Measurements from ENCODE around the gene SCAANT1. TPM values are rescaled to one million over a fixed set of nuclear protein-coding genes. Genes with fewer than 3 reads are reported as not detected.
A peak's percentile ranks its signal among the peaks of the same experiment; 100 is the strongest.

The SCAANT1 gene
- total RNA-seq, 2 experiments from 2014 or later = not detected

DNA sequence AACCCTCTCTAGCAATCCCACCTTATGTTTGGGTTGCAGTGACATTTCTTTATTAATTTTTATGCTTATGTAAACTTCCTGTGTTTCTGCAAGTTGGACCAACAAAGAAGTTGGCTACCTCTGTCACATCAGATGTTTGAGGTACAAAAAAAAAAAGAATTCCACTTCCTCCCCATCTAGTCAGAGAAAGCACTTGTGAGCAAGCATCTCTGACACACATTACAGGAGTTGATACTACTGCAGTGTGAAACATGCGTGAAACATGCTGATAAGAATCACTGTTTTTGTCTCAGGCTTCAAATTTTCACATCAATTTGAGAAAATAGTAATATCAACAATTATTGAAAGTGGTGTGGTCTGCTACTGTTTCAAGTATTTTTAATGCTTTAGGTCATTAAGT, 1.3 kb downstream of the SCAANT1 start:
- BruUV-seq (replicated peaks) = no TSS peak
- peak; percentile 41 for DNase-seq (ENCODE audit: low spot score)
- H3K36me3 ChIP-seq (ENCODE audit: insufficient read depth, low read length) = peaks cover 38% of the 10 kb centered on the region
- ChIA-PET POLR2A (interaction anchor here (0.8 kb wide), 1 partner anchor 41 kb away, joined by 4 read pairs; no protein-coding TSS in a partner anchor), CTCF (ENCODE audit: unreplicated experiment) (no interaction called here)
- peak overlapping the region; percentile 75 for H3K27ac ChIP-seq (ENCODE audit: low read depth, low read length, poor library complexity, severe bottlenecking)
- TF ChIP-seq CTCF (conservative IDR thresholded peaks at IDR 0.05; ENCODE audit: low read length) = no peak
- no peak for TF ChIP-seq EZH2phosphoT487 (IDR thresholded peaks at IDR 0.05; ENCODE audit: borderline replicate concordance, low read depth, low read length)
- H3K79me2 ChIP-seq (ENCODE audit: insufficient read depth, low read depth, low read length) = peaks cover 18% of the 10 kb centered on the region; the same call in 1 of the 2 replicates
- H2AFZ ChIP-seq (ENCODE audit: low read length) = no peak overlapping the region; the same call in 1 of the 2 replicates
- peak overlapping the region; percentile 82 for H3K4me3 ChIP-seq (ENCODE audit: low read depth, low read length, poor library complexity, severe bottlenecking)
- peak overlapping the region; percentile 87 for H3K4me2 ChIP-seq (ENCODE audit: low read length)
- no peaks in the 10 kb centered on the region for H3K9me3 ChIP-seq (ENCODE audit: low read length)
- H3K9me2 ChIP-seq (ENCODE audit: insufficient read depth, low read length) = no peaks in the 10 kb centered on the region
- H3K4me1 ChIP-seq (ENCODE audit: insufficient read depth, low read length, poor library complexity, severe bottlenecking) = peaks cover 25% of the 10 kb centered on the region
- H4K20me1 ChIP-seq (ENCODE audit: insufficient read depth, low read length) = peaks cover 14% of the 10 kb centered on the region
- intact Hi-C loops (cut with micrococcal nuclease; ENCODE audit: unreplicated experiment) = loop anchor here (5.0 kb wide), 2 partner anchors 49 to 81 kb away; partner anchors contain the start of genes ATXN7 and THOC7

GRCh38 chr3:63910001-63910400, 2.2 kb downstream of the SCAANT1 start:
- Histone ChIP-seq H3K27ac (ENCODE audit: low read depth, low read length, poor library complexity, severe bottlenecking) (no peak overlapping the region), H3K36me3 (ENCODE audit: insufficient read depth, low read length) (peaks cover 35% of the 10 kb centered on the region), H4K20me1 (ENCODE audit: insufficient read depth, low read length) (peaks cover 15% of the 10 kb centered on the region), H3K79me2 (ENCODE audit: insufficient read depth, low read depth, low read length) (peaks cover 18% of the 10 kb centered on the region; the same call in 1 of the 2 replicates), H2AFZ (ENCODE audit: low read length) (no peak overlapping the region), H3K9me2 (ENCODE audit: insufficient read depth, low read length) (no peaks in the 10 kb centered on the region), H3K9me3 (ENCODE audit: low read length) (no peaks in the 10 kb centered on the region), H3K4me1 (ENCODE audit: insufficient read depth, low read length, poor library complexity, severe bottlenecking) (peaks cover 25% of the 10 kb centered on the region), H3K4me2 (ENCODE audit: low read length) (no peak overlapping the region; the same call in 1 of the 2 replicates), H3K4me3 (ENCODE audit: low read depth, low read length, poor library complexity, severe bottlenecking) (no peak overlapping the region)
- no TSS peak for BruUV-seq (replicated peaks)
- TF ChIP-seq EZH2phosphoT487 (IDR thresholded peaks at IDR 0.05; ENCODE audit: borderline replicate concordance, low read depth, low read length) (no peak), CTCF (conservative IDR thresholded peaks at IDR 0.05; ENCODE audit: low read length) (no peak)
- CTCF ChIA-PET (ENCODE audit: unreplicated experiment) = no interaction called here
- DNase-seq (ENCODE audit: low spot score) = no peak
- intact Hi-C loops (cut with micrococcal nuclease; ENCODE audit: unreplicated experiment) = loop anchor here (5.0 kb wide), 2 partner anchors 48 to 82 kb away; partner anchors contain the start of genes ATXN7 and THOC7
- POLR2A ChIA-PET = interaction anchor here (0.8 to 1.3 kb wide), 3 partner anchors 20 to 98 kb away, joined by 3 to 4 read pairs (median 3); no protein-coding TSS in a partner anchor

- ChIA-PET CTCF (ENCODE audit: unreplicated experiment) (no interaction called here), POLR2A (interaction anchor here (1.3 kb wide), 1 partner anchor 20 kb away, joined by 3 read pairs; no protein-coding TSS in a partner anchor)
- BruUV-seq (replicated peaks) = no TSS peak
- DNase-seq (ENCODE audit: low spot score) = no peak
- Histone ChIP-seq H2AFZ (ENCODE audit: low read length) (no peak overlapping the region), H3K4me3 (ENCODE audit: low read depth, low read length, poor library complexity, severe bottlenecking) (no peak overlapping the region), H4K20me1 (ENCODE audit: insufficient read depth, low read length) (peaks cover 13% of the 10 kb centered on the region), H3K79me2 (ENCODE audit: insufficient read depth, low read depth, low read length) (peaks cover 15% of the 10 kb centered on the region; the same call in 1 of the 2 replicates), H3K4me2 (ENCODE audit: low read length) (no peak overlapping the region), H3K9me3 (ENCODE audit: low read length) (no peaks in the 10 kb centered on the region), H3K36me3 (ENCODE audit: insufficient read depth, low read length) (peaks cover 35% of the 10 kb centered on the region), H3K9me2 (ENCODE audit: insufficient read depth, low read length) (no peaks in the 10 kb centered on the region), H3K27ac (ENCODE audit: low read depth, low read length, poor library complexity, severe bottlenecking) (no peak overlapping the region), H3K4me1 (ENCODE audit: insufficient read depth, low read length, poor library complexity, severe bottlenecking) (peaks cover 25% of the 10 kb centered on the region)
- TF ChIP-seq CTCF (conservative IDR thresholded peaks at IDR 0.05; ENCODE audit: low read length) (no peak), EZH2phosphoT487 (IDR thresholded peaks at IDR 0.05; ENCODE audit: borderline replicate concordance, low read depth, low read length) (no peak)
- intact Hi-C loops (cut with micrococcal nuclease; ENCODE audit: unreplicated experiment) = no loop called here
Observed at GRCh38 chr3:63909431-63909830, 2.8 kb downstream of the SCAANT1 start.

Data from OCI-LY7 (cell line).